Fibroblast of peridontal ligament (primary cell): ENCODE measurements around the gene CSNK1D.
"Not testable (repeated sequence)": the region's sequence is repeated elsewhere in the genome, so short reads cannot be mapped to it uniquely, and the experiment has no call there.

Experiments
- DNase-seq: peaks from one replicate; pipeline ENCODE4 v3.0.0-alpha.2; 2010; ENCODE audit errors: extremely low read depth

Gene CSNK1D

GRCh38 chr17:82193050-82193449 lies 80.5 kb downstream of the CSNK1D start:
- not testable (repeated sequence) for DNase-seq
